IMR-90 (cell line): ENCODE measurements around the gene PLCD1. TPM values are rescaled to one million over a fixed set of nuclear protein-coding genes. Genes with fewer than 3 reads are reported as not detected.

Source experiments
- ATAC-seq: fragments of 200-7000 bp; cut with Tn5 transposase; 2 replicates; pipeline ENCODE4 v1.9.1; 2020; ENCODE audit warnings: low read depth, mild to moderate bottlenecking, moderate library complexity
- BruUV-seq: library from RNA; stranded (reverse); fragments of 400-500 nt; replicated peaks from 2 replicates; lab custom pipeline; 2021; lab: Mats Ljungman, UMichigan
- CTCF ChIA-PET: fragments of 300-600 bp; formaldehyde crosslinking; extraction: SDS; loops from one replicate; lab custom pipeline; 2021; ENCODE audit warnings: antibody characterized with exemption; lab: Yijun Ruan, JAX
- POLR2A ChIA-PET: fragments of 300-600 bp; sonication (Branson Sonifier 250); formaldehyde crosslinking; loops from one replicate; lab custom pipeline; 2022; ENCODE audit warnings: antibody characterized with exemption; ENCODE audit not compliant: unreplicated experiment; lab: Charles Lee
- DNase-seq: peaks from one replicate; pipeline ENCODE4 v3.0.0; 2013
- H2AFZ ChIP-seq: replicated peaks from 2 replicates; pipeline ENCODE3; 2013; ENCODE audit warnings: low read length, mild to moderate bottlenecking; ENCODE audit not compliant: poor library complexity
- H2AK5ac ChIP-seq: 2 replicates; pipeline ENCODE4 v1.6.1; 2013; ENCODE audit warnings: low read depth, low read length, inconsistent platforms
- H2AK9ac ChIP-seq: replicated peaks from 2 replicates; pipeline ENCODE3; 2013; ENCODE audit warnings: mild to moderate bottlenecking, low read depth, low read length, moderate library complexity; ENCODE audit not compliant: poor library complexity
- H2BK120ac ChIP-seq: 2 replicates; pipeline ENCODE4 v1.6.1; 2013; ENCODE audit warnings: low read depth, low read length, inconsistent platforms
- H2BK15ac ChIP-seq: 3 replicates; pipeline ENCODE4 v1.6.1; 2013; ENCODE audit warnings: low read depth, low read length, inconsistent platforms
- H2BK20ac ChIP-seq: 2 replicates; pipeline ENCODE4 v1.6.1; 2013; ENCODE audit warnings: low read depth, mild to moderate bottlenecking, inconsistent platforms, low read length, moderate library complexity
- H2BK5ac ChIP-seq: 2 replicates; pipeline ENCODE4 v1.6.1; 2013; ENCODE audit warnings: mild to moderate bottlenecking, low read depth, low read length, inconsistent platforms; ENCODE audit not compliant: poor library complexity, severe bottlenecking
- H3K14ac ChIP-seq: replicated peaks from 2 replicates; pipeline ENCODE4 v1.6.1; 2013; ENCODE audit warnings: low read depth, low read length, inconsistent platforms
- H3K18ac ChIP-seq: 2 replicates; pipeline ENCODE4 v1.6.1; 2013; ENCODE audit warnings: low read depth, low read length, control low read depth
- H3K23ac ChIP-seq: 2 replicates; pipeline ENCODE4 v1.6.1; 2013; ENCODE audit warnings: low read depth, low read length, inconsistent platforms
- H3K27ac ChIP-seq: 2 replicates; pipeline ENCODE4 v1.5.1; 2013; ENCODE audit warnings: mild to moderate bottlenecking, control low read depth, low read length; ENCODE audit not compliant: insufficient read depth
- H3K27me3 ChIP-seq: 2 replicates; pipeline ENCODE4 v1.6.1; 2013; ENCODE audit warnings: low read length; ENCODE audit not compliant: control insufficient read depth, insufficient read depth
- H3K36me3 ChIP-seq: 2 replicates; pipeline ENCODE4 v1.6.1; 2013; ENCODE audit warnings: low read length, mixed read lengths; ENCODE audit not compliant: control insufficient read depth, insufficient read depth
- H3K4ac ChIP-seq: 2 replicates; pipeline ENCODE4 v1.6.1; 2013; ENCODE audit warnings: low read depth, low read length, inconsistent platforms
- H3K4me1 ChIP-seq: 2 replicates; pipeline ENCODE4 v1.6.1; 2013; ENCODE audit warnings: low read length, mixed read lengths; ENCODE audit not compliant: control insufficient read depth, insufficient read depth
- H3K4me2 ChIP-seq: 2 replicates; pipeline ENCODE4 v1.6.1; 2013; ENCODE audit warnings: low read depth, mild to moderate bottlenecking, control low read depth, low read length, moderate library complexity
- H3K4me3 ChIP-seq: 2 replicates; pipeline ENCODE4 v1.5.1; 2013; ENCODE audit warnings: low read depth, mild to moderate bottlenecking, control low read depth, low read length, moderate library complexity; ENCODE audit not compliant: insufficient read depth
- H3K56ac ChIP-seq: 2 replicates; pipeline ENCODE4 v1.6.1; 2013; ENCODE audit warnings: low read length, inconsistent platforms; ENCODE audit not compliant: insufficient read depth; ENCODE audit errors: extremely low read depth
- H3K79me1 ChIP-seq, 2 experiments: 2 replicates each; pipeline ENCODE4 v1.6.1; 2013; ENCODE audit warnings: low read length in 2 of 2, inconsistent platforms in 1 of 2, low read depth in 1 of 2
- H3K9ac ChIP-seq: 2 replicates; pipeline ENCODE4 v1.6.1; 2013; ENCODE audit warnings: low read depth, low read length, control low read depth
- H3K9me1 ChIP-seq: 2 replicates; pipeline ENCODE4 v1.6.1; 2013; ENCODE audit warnings: low read length, inconsistent platforms; ENCODE audit not compliant: insufficient read depth
- H3K9me3 ChIP-seq: 2 replicates; pipeline ENCODE4 v1.6.1; 2013; ENCODE audit warnings: low read length; ENCODE audit not compliant: control insufficient read depth, insufficient read depth
- H4K20me1 ChIP-seq: 2 replicates; pipeline ENCODE4 v1.6.1; 2013; ENCODE audit warnings: low read length, inconsistent platforms; ENCODE audit not compliant: insufficient read depth
- H4K5ac ChIP-seq: 2 replicates; pipeline ENCODE4 v1.6.1; 2013; ENCODE audit warnings: mild to moderate bottlenecking, low read depth, low read length, control low read depth
- H4K8ac ChIP-seq, 2 experiments: 2 replicates each; pipeline ENCODE4 v1.6.1; 2013; ENCODE audit warnings: low read depth in 2 of 2, low read length in 2 of 2, control low read depth in 1 of 2, inconsistent platforms in 1 of 2
- H4K91ac ChIP-seq: 2 replicates; pipeline ENCODE4 v1.6.1; 2013; ENCODE audit warnings: low read depth, low read length, inconsistent platforms; ENCODE audit not compliant: insufficient read depth
- BHLHE40 ChIP-seq: fragments of 150-350 bp; IDR thresholded peaks from 2 replicates; pipeline ENCODE4 v1.6.1; 2016; ENCODE audit warnings: mild to moderate bottlenecking, low read depth, low read length
- FOS ChIP-seq: fragments of 150-350 bp; IDR thresholded peaks from 2 replicates; pipeline ENCODE4 v1.6.1; 2016; ENCODE audit warnings: low read depth, low read length
- NFE2L2 ChIP-seq: fragments of 150-350 bp; IDR thresholded peaks from 2 replicates; pipeline ENCODE4 v1.6.1; 2016; ENCODE audit warnings: low read depth, mild to moderate bottlenecking, low read length
- RCOR1 ChIP-seq: IDR thresholded peaks from 2 replicates; pipeline ENCODE4 v1.6.1; 2012; ENCODE audit warnings: mild to moderate bottlenecking, low read length, improper control_type of control experiment; ENCODE audit not compliant: insufficient replicate concordance
- SMC3 ChIP-seq: fragments of 150-350 bp; IDR thresholded peaks from 2 replicates; pipeline ENCODE4 v1.6.1; 2016; ENCODE audit warnings: low read depth, mild to moderate bottlenecking, antibody characterized with exemption, low read length, moderate library complexity
- WGBS, 2 experiments: methylation state at CpG; one replicate each; pipeline versions ENCODE4 v1.1.5 to v1.1.7; 2013; ENCODE audit warnings: missing lambda C conversion rate in 2 of 2; ENCODE audit not compliant: insufficient read length in 1 of 2; ENCODE audit errors: extremely low coverage in 2 of 2; 5-methylcytosine and 5-hydroxymethylcytosine counted together
- dilution Hi-C: fragments of 300-500 bp; cut with HindIII; formaldehyde crosslinking; loops from one replicate; pipeline ENCODE4 v1.14.3; 2018; ENCODE audit warnings: low sequenced_read_pairs; ENCODE audit not compliant: unreplicated experiment
- in situ Hi-C: fragments of 300-500 bp; cut with MboI; formaldehyde crosslinking; loops from 3 replicates; pipeline ENCODE4 v1.14.3; 2019; ENCODE audit warnings: low sequenced_read_pairs, inconsistent platforms, mixed read lengths
- intact Hi-C: fragments of 100-400 bp; cut with micrococcal nuclease; formaldehyde crosslinking; loops from 2 replicates; pipeline ENCODE4 v1.10.0; 2022
- polyA plus RNA-seq, 3 experiments: library from polyadenylated mRNA; depleted of rRNA; stranded (reverse); fragments of >200 nt; gene quantifications; 2 replicates each; pipeline ENCODE4 v1.2.3, GENCODE V29; 2012; ENCODE audit warnings: low replicate concordance in 1 of 3
- total RNA-seq: library from RNA; depleted of rRNA; stranded (reverse); fragments of >200 nt; gene quantifications from 2 replicates; pipeline ENCODE4 v1.2.3, GENCODE V29; 2012
- TF ChIP-seq, protein P1 (sequence below): conservative IDR thresholded peaks from 2 replicates; pipeline ENCODE4 v1.5.1; 2012; ENCODE audit warnings: mild to moderate bottlenecking, low read depth, low read length, improper control_type of control experiment

Gene PLCD1
- total and polyA plus RNA-seq, 2 of the 4 experiments (the other 2 are of a cell fraction): 14.9 to 16.3 TPM

DNA sequence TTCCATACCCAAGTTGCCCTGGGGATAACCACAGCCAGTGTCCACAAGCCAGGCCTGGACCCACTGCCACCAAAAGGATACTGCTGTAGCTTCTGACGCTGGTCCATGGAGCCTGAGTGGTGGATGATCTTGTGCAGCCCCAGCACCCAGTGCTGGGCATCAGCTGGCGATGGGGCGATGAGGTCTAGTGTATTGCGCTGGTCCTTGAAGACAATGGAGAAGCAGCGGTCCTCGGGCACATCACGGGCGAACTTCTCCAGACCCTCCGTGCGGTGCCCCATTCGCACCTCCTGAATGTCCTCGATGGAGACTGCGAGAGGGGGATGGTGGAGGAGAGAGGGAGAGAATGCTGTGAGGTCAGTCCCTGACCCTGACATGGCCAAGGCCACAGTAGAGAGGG is 13.0 kb downstream of the PLCD1 start:
- intact Hi-C loops: no loop called here
- in situ Hi-C loops: no loop called here
- ChIA-PET POLR2A (no interaction called here), CTCF (no interaction called here)
- H3K4ac ChIP-seq: no peak overlapping the region
- no peak overlapping the region for H2AK9ac ChIP-seq
- 93% methylated on average over 11 of the region's 13 CpGs; no CpG with 5 or more reads in 1 of the 2 experiments for WGBS, 2 experiments
- H2BK5ac ChIP-seq: no peak overlapping the region
- no peak overlapping the region for H3K9ac ChIP-seq
- H2BK120ac ChIP-seq: no peak overlapping the region
- no peak overlapping the region for H3K23ac ChIP-seq
- no peak overlapping the region for H3K18ac ChIP-seq
- no peak for ATAC-seq
- no peak overlapping the region for H2BK20ac ChIP-seq
- H2AK5ac ChIP-seq: no peak overlapping the region
- no peak overlapping the region for H3K27ac ChIP-seq
- H3K36me3 ChIP-seq: peaks cover 27% of the 10 kb centered on the region
- no peak overlapping the region for H4K91ac ChIP-seq
- H3K79me1 ChIP-seq: no peaks in the 10 kb centered on the region
- no peaks in the 10 kb centered on the region for H3K27me3 ChIP-seq
- no peaks in the 10 kb centered on the region; the same call in 1 of the 2 replicates for H4K20me1 ChIP-seq
- no peaks in the 10 kb centered on the region for H3K4me1 ChIP-seq
- H3K9me3 ChIP-seq: peaks cover 4% of the 10 kb centered on the region; the same call in 1 of the 2 replicates
- no peak overlapping the region for H2BK15ac ChIP-seq
- H4K5ac ChIP-seq: no peak overlapping the region
- no TSS peak for BruUV-seq
- no peak for DNase-seq
- dilution Hi-C loops: no loop called here
- H2AFZ ChIP-seq: no peak overlapping the region
- no peak overlapping the region for H3K56ac ChIP-seq
- TF ChIP-seq RCOR1 (no peak), BHLHE40 (no peak), FOS (no peak), NFE2L2 (no peak), SMC3 (no peak)
- TF ChIP-seq, protein P1, sequence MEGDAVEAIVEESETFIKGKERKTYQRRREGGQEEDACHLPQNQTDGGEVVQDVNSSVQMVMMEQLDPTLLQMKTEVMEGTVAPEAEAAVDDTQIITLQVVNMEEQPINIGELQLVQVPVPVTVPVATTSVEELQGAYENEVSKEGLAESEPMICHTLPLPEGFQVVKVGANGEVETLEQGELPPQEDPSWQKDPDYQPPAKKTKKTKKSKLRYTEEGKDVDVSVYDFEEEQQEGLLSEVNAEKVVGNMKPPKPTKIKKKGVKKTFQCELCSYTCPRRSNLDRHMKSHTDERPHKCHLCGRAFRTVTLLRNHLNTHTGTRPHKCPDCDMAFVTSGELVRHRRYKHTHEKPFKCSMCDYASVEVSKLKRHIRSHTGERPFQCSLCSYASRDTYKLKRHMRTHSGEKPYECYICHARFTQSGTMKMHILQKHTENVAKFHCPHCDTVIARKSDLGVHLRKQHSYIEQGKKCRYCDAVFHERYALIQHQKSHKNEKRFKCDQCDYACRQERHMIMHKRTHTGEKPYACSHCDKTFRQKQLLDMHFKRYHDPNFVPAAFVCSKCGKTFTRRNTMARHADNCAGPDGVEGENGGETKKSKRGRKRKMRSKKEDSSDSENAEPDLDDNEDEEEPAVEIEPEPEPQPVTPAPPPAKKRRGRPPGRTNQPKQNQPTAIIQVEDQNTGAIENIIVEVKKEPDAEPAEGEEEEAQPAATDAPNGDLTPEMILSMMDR: no peak
- 0 out of 2 replicates have a peak, but pooled peaks cover 4% of the 10 kb centered on the region for H3K9me1 ChIP-seq
- no peak overlapping the region for H3K4me3 ChIP-seq
- no peak overlapping the region for H3K14ac ChIP-seq
- no peak overlapping the region for H3K4me2 ChIP-seq
- H4K8ac ChIP-seq: no peak overlapping the region
